PFSK-1 (cell line): ENCODE measurements around the gene ENTHD1.

Source experiments
- POLR2AphosphoS5 ChIP-seq: IDR thresholded peaks from 2 replicates; pipeline ENCODE4 v1.6.1; 2012; ENCODE audit warnings: low read depth, mild to moderate bottlenecking, control low read depth, low read length, moderate library complexity
- TAF1 ChIP-seq: IDR thresholded peaks from 2 replicates; pipeline ENCODE4 v1.6.1; 2012; ENCODE audit warnings: low read length, control low read depth, borderline replicate concordance; ENCODE audit not compliant: insufficient read depth
- TF ChIP-seq, protein P1 (sequence below), 2 experiments: IDR thresholded peaks; 2 replicates each; pipeline versions ENCODE4 v1.6.1 to v1.8.0; 2011 to 2012; ENCODE audit warnings: low read depth in 2 of 2, low read length in 2 of 2, control low read depth in 1 of 2, inconsistent platforms in 1 of 2, mild to moderate bottlenecking in 1 of 2, moderate library complexity in 1 of 2; ENCODE audit not compliant: insufficient read depth in 1 of 2

DNA sequence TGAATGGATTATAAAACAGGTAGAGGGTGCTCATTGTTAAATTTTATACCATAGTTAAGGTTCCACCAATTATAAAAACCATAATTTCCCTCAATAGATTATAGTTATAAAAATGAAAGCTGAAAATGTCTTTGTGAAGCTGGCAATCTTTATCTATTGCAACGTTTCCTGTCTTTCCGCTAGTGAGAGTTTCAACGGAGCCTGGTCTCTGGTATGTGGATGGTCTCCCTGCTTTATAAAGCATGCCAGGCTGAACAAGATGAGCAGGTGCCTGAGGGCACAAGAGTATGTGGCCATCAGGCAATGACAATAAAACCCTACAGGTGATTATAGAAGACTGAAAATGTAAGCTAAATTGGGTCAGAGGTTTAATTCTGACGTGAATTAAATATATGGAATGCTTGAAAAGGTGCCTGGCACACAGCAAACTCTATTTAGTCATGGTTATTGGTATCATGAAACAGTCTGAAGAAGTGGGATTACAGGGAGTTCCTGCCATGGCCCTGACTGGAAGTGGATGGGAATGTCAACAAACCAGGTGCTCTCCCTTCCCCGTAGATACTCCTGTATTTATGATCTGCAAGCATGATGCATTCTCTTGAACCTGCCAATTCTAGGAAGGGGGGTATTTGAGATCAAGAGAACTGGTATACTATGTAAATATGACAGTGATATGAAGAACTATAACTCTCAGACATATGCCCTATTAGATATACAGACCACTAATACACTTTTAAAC is 115.7 kb downstream of the ENTHD1 start:
- TF ChIP-seq, protein P1, sequence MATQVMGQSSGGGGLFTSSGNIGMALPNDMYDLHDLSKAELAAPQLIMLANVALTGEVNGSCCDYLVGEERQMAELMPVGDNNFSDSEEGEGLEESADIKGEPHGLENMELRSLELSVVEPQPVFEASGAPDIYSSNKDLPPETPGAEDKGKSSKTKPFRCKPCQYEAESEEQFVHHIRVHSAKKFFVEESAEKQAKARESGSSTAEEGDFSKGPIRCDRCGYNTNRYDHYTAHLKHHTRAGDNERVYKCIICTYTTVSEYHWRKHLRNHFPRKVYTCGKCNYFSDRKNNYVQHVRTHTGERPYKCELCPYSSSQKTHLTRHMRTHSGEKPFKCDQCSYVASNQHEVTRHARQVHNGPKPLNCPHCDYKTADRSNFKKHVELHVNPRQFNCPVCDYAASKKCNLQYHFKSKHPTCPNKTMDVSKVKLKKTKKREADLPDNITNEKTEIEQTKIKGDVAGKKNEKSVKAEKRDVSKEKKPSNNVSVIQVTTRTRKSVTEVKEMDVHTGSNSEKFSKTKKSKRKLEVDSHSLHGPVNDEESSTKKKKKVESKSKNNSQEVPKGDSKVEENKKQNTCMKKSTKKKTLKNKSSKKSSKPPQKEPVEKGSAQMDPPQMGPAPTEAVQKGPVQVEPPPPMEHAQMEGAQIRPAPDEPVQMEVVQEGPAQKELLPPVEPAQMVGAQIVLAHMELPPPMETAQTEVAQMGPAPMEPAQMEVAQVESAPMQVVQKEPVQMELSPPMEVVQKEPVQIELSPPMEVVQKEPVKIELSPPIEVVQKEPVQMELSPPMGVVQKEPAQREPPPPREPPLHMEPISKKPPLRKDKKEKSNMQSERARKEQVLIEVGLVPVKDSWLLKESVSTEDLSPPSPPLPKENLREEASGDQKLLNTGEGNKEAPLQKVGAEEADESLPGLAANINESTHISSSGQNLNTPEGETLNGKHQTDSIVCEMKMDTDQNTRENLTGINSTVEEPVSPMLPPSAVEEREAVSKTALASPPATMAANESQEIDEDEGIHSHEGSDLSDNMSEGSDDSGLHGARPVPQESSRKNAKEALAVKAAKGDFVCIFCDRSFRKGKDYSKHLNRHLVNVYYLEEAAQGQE (IDR thresholded peaks at IDR 0.05; ENCODE audit: insufficient read depth in 1 of 2, low read depth in 2 of 2, low read length in 2 of 2) = no peak
- TF ChIP-seq POLR2AphosphoS5 (no peak), TAF1 (no peak)
